ENCODE data around the gene GSN. TPM values are rescaled to one million over a fixed set of nuclear protein-coding genes. Genes with fewer than 3 reads are reported as not detected.

Gene GSN
- total RNA-seq, 2 experiments from 2014 or later, result 2.6 to 2.7 TPM

- Histone ChIP-seq H3K4me1 (ENCODE audit: insufficient read depth, low read length) (peaks cover 56% of the 10 kb centered on the region), H3K9me3 (ENCODE audit: control insufficient read depth in 1 of 2, insufficient read depth in 1 of 2, low read length in 2 of 2) (no peaks in the 10 kb centered on the region), H3K27ac (ENCODE audit: low read depth in 1 of 2, low read length in 2 of 2) (peak overlapping the region in 1 of 2 donors; percentile 21), H3K4me3 (ENCODE audit: low read length) (no peak overlapping the region), H3K27me3 (ENCODE audit: control insufficient read depth in 1 of 2, insufficient read depth in 2 of 2, low read length in 2 of 2) (no peaks in the 10 kb centered on the region), H3K36me3 (ENCODE audit: insufficient read depth, low read length) (peaks cover 39% of the 10 kb centered on the region)
- no peak for TF ChIP-seq CTCF (IDR thresholded peaks at IDR 0.05)
- H3K27ac Mint-ChIP-seq, result peak overlapping the region; percentile 62
- ChIA-PET POLR2A (interaction anchor here (1.2 to 2.5 kb wide), 3 partner anchors 9 to 15 kb away, joined by 3 to 11 read pairs (median 8); no protein-coding TSS in a partner anchor), CTCF (interaction anchor here (1.4 to 2.2 kb wide), 2 partner anchors 10 to 34 kb away, joined by 5 to 8 read pairs; no protein-coding TSS in a partner anchor)
- no peaks in the 10 kb centered on the region for H3K27me3 Mint-ChIP-seq
- ATAC-seq (ENCODE audit: poor library complexity) (no peak), DNase-seq (peak in 1 of 14 experiments; percentile 21)
- no peaks in the 10 kb centered on the region for H3K9me3 Mint-ChIP-seq
- H3K36me3 Mint-ChIP-seq (ENCODE audit: low read depth), result peaks cover 33% of the 10 kb centered on the region
- intact Hi-C loops (cut with DNase I, micrococcal nuclease), result no loop called here
- H3K4me1 Mint-ChIP-seq (ENCODE audit: low read depth), result peaks cover 42% of the 10 kb centered on the region
- no peak overlapping the region for H3K4me3 Mint-ChIP-seq
Observed at GRCh38 chr9:121354141-121354540, 86.2 kb downstream of the GSN start.

- intact Hi-C loops (cut with DNase I, micrococcal nuclease), result no loop called here
- Histone ChIP-seq H3K4me3 (ENCODE audit: low read length) (no peak overlapping the region), H3K27ac (ENCODE audit: low read depth in 1 of 2, low read length in 2 of 2) (no peak overlapping the region), H3K4me1 (ENCODE audit: insufficient read depth, low read length) (peaks cover 57% of the 10 kb centered on the region), H3K36me3 (ENCODE audit: insufficient read depth, low read length) (peaks cover 33% of the 10 kb centered on the region), H3K9me3 (ENCODE audit: control insufficient read depth in 1 of 2, insufficient read depth in 1 of 2, low read length in 2 of 2) (no peaks in the 10 kb centered on the region), H3K27me3 (ENCODE audit: control insufficient read depth in 1 of 2, insufficient read depth in 2 of 2, low read length in 2 of 2) (no peaks in the 10 kb centered on the region)
- DNase-seq, result no peak
- Mint-ChIP-seq H3K4me1 (ENCODE audit: low read depth) (peaks cover 48% of the 10 kb centered on the region), H3K27me3 (no peaks in the 10 kb centered on the region), H3K27ac (no peak overlapping the region), H3K36me3 (ENCODE audit: low read depth) (peaks cover 29% of the 10 kb centered on the region), H3K9me3 (no peaks in the 10 kb centered on the region), H3K4me3 (no peak overlapping the region)
- ChIA-PET POLR2A (interaction anchor here (1.2 to 2.5 kb wide), 2 partner anchors 9 to 14 kb away, joined by 8 to 11 read pairs; no protein-coding TSS in a partner anchor), CTCF (interaction anchor here (1.4 to 2.2 kb wide), 2 partner anchors 9 to 35 kb away, joined by 5 to 8 read pairs; no protein-coding TSS in a partner anchor)
- no peak for TF ChIP-seq CTCF (IDR thresholded peaks at IDR 0.05)
- no peak for ATAC-seq (ENCODE audit: poor library complexity)
Observed at GRCh38 chr9:121354762-121355161, 86.8 kb downstream of the GSN start.

- CTCF ChIA-PET, result interaction anchor here (1.8 kb wide), 1 partner anchor 8 kb away, joined by 5 read pairs; no protein-coding TSS in a partner anchor
- peaks cover 22% of the 10 kb centered on the region for H3K36me3 Mint-ChIP-seq (ENCODE audit: low read depth)
- Histone ChIP-seq H3K9me3 (ENCODE audit: control insufficient read depth in 1 of 2, insufficient read depth in 1 of 2, low read length in 2 of 2) (no peaks in the 10 kb centered on the region), H3K4me3 (ENCODE audit: low read length) (no peak overlapping the region), H3K4me1 (ENCODE audit: insufficient read depth, low read length) (peaks cover 53% of the 10 kb centered on the region), H3K27me3 (ENCODE audit: control insufficient read depth in 1 of 2, insufficient read depth in 2 of 2, low read length in 2 of 2) (no peaks in the 10 kb centered on the region), H3K27ac (ENCODE audit: low read depth in 1 of 2, low read length in 2 of 2) (no peak overlapping the region), H3K36me3 (ENCODE audit: insufficient read depth, low read length) (peaks cover 19% of the 10 kb centered on the region)
- DNase-seq (peak in 1 of 14 experiments; percentile 76), ATAC-seq (ENCODE audit: poor library complexity) (peak; percentile 35)
- POLR2A ChIA-PET, result interaction anchor here (1.0 kb wide), 1 partner anchor 12 kb away, joined by 4 read pairs; no protein-coding TSS in a partner anchor
- no peak for TF ChIP-seq CTCF (IDR thresholded peaks at IDR 0.05)
- intact Hi-C loops (cut with DNase I, micrococcal nuclease), result no loop called here
- no peaks in the 10 kb centered on the region for H3K27me3 Mint-ChIP-seq
- H3K4me1 Mint-ChIP-seq (ENCODE audit: low read depth), result peaks cover 58% of the 10 kb centered on the region
- peak overlapping the region; percentile 61 for H3K4me3 Mint-ChIP-seq
- peak overlapping the region; percentile 65 for H3K27ac Mint-ChIP-seq
- H3K9me3 Mint-ChIP-seq, result no peaks in the 10 kb centered on the region
Observed at GRCh38 chr9:121357011-121357410, 89.0 kb downstream of the GSN start.

Measured in CD4-positive, alpha-beta T cell (primary cell).